ENCODE measurements around the gene FAM180B.
"Not testable (repeated sequence)": the region's sequence is repeated elsewhere in the genome, so short reads cannot be mapped to it uniquely, and the experiment has no call there.

Gene FAM180B

DNA sequence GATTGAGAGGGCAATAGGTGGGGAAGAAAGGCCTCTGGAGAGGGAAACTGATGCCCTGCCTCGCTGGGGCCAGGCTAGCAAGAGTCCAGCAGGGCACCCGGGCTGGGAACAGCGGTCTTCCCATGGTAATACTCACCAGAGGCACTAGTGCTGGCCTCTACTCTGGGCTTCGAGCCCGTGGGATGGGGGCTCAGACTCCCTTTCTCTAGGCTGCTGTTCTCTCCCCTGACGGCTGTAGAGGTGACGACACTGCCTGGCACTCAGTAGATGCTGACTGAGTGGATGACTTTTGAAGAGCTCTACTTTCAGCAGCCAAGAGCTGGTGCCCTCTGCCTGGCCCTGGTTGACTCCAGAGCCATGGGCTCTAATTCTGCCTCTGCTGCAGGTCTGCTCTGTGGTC is 8.6 kb downstream of the FAM180B start:
- peak; percentile 26 for DNase-seq (ENCODE audit: low spot score)

DNA sequence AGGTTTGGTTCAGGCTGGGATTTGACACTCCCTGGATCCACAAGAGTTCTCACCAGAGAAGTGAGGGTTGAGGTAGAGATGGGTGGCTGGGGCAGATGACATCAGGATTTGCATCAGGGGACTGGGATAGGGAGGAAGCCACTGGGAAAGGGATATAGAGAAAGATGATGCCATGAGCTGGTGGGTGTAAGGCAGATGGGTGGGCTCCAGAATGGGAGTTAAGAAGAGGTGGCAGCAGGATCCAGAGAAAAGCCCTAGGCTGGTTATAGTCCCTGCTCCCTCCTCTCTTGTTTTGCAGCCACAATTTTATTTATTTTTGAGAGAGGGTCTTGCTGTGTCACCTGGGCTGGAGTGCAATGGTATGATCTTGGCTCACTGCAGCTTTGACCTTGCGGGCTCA is 9.5 kb downstream of the FAM180B start:
- DNase-seq (ENCODE audit: low spot score): no peak

DNA sequence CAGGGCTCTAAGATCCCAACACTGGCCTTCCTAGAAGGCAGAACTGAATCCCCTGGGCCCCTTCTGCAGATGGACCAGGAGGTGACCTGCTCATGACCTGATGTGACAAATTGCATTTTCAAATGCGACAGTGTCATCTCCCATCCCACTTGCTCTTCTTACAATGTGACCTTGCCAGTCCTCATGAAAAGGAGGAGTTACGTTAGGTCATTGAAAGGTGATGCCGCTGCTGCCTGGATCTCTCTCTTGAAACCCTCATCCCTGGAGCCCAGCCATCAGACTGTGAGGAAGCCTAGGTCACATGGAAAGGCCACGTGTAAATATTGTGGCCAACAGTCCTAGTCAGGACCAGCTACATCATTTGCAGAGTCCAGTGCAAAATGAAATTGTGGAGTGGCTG is 13.4 kb downstream of the FAM180B start:
- no peak for DNase-seq (ENCODE audit: low spot score)

DNA sequence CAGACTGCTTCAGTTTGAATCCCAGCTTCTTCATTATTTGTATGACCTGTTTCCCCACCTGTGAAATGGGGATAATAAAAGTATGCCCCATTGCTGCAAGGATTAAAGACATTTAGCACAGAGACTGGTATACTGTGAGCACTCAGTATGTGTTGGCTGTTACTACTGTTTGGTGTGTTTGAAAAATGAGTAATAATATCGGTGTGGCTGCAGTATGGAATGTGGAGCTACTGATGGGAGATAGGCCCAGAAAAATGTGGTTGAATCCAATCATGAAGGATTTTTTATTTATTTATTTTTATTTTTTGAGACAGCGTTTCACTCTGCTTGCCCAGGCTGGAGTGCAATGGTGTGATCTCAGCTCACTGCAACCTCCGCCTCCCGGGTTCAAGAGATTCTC is 16.8 kb downstream of the FAM180B start:
- no peak for DNase-seq (ENCODE audit: low spot score)

DNA sequence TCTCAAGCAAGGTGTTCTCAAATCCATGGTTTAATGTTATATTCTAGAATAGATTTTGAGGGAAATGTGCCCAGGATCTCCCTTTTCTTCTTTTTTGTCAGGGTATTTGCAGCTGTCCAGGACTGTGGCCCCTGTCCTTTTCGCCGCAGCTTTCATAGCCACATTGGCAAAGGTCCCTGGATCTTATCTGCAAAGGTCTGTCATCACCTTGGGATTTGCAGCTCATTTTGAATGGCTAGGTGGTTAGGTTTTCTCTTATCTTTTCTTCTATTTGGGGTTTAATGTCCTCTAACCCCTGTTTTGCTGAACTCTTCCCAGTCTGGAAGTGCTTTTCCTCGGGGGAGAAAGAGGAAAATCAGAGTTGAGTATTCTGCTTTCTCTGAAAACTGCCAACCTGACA is 19.4 kb downstream of the FAM180B start:
- no peak for DNase-seq (ENCODE audit: low spot score)

DNA sequence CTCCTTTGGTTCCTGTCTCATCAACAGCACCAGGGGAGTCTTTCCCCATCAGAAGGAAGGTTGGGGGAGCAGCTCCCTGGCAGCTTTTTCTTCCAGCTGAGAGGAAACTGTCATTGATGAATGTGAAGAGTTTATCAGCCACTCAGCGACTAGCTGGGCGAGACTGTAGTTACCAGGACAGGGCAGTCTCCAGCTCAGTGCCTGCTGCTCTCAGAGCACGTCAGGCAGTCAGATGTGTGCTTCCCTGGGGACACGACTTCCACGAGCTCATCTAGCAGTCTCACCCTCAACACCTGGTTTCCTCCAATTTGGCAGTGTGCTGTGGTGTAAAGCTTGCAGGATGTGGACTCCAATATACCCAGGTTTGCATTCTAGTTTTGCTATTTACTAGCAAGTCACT is 20.3 kb downstream of the FAM180B start:
- DNase-seq (ENCODE audit: low spot score): peak; percentile 37

DNA sequence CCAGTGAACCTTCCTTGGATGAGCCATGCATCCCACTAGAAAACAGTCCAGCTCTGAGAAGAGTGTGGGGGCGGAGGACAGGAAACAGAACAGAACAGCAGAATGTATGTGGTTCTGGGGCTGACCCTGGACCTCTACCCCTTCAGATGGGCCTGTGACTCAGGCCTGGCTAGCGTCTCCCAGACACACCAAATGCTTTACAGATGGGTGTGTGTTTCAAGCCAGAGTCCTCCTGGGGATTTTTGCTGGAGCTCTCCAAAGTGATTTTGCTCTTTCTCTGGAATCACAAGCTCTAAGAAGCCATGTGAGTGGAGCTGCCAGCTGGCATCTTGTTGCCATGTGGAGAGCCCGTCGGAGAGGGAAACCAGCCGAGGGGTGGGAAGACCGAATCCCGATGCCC is 20.9 kb downstream of the FAM180B start:
- no peak for DNase-seq (ENCODE audit: low spot score)

DNA sequence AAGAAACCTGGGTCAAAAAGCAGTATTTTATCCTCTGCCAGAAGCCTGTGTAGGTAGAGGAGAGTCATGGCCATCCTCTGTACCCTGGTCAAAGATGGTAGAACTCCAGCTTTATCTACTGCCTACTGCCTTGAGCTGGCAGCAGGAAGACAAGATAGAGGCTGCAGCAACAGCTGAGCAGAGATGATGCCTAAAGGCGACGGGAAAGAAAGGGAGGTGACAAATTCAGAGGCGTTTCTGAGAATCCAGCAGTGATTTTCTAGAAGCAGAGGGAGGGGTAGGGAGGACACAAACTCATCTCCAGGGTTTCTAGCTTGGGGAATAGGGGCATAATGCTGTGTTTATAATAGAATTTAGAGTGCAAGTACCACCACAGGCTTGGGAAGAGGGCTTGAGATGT is 23.2 kb downstream of the FAM180B start:
- DNase-seq (ENCODE audit: low spot score): no peak

DNA sequence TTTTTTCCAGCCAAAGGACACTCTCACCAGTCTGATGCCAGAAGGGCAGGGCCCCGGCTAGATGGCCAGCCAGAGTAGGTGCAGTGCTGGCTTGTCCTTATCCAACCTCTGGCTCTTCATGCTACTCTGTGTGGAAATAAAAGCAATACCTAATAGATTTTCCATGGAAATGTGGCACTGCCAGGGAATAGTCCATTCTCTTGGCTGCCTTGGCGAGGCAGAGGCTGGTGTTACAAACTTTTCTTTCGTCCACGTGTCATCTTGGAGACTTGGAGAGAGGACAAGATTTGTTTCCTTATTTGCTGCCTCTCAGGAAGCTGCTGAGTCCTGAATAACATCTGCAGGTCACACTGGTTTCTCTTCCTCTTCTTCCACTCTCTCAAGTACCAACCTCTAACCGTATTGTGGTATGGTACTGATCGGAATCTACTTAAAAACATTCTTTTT is 24.9 kb downstream of the FAM180B start:
- DNase-seq (ENCODE audit: low spot score): peak; percentile 75

DNA sequence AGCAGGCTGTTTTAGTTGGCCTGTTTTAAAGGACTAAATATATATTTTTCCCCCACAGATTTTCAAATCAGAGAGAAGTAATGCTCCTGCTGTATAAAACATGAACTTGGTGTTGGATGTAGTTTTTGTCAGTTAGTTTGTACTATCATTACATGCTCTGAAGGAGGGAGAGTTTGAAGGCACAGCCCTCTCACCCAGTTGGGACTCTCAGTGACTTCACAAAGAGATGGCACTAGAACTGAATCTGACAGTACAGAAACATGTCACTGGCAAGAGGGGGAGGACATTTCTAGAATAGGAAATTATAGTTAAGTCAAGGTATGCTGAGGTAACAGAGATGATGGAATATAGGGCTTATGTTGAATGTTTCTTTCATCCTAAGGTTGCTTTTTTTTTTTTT is 28.8 kb downstream of the FAM180B start:
- no peak for DNase-seq (ENCODE audit: low spot score)

DNA sequence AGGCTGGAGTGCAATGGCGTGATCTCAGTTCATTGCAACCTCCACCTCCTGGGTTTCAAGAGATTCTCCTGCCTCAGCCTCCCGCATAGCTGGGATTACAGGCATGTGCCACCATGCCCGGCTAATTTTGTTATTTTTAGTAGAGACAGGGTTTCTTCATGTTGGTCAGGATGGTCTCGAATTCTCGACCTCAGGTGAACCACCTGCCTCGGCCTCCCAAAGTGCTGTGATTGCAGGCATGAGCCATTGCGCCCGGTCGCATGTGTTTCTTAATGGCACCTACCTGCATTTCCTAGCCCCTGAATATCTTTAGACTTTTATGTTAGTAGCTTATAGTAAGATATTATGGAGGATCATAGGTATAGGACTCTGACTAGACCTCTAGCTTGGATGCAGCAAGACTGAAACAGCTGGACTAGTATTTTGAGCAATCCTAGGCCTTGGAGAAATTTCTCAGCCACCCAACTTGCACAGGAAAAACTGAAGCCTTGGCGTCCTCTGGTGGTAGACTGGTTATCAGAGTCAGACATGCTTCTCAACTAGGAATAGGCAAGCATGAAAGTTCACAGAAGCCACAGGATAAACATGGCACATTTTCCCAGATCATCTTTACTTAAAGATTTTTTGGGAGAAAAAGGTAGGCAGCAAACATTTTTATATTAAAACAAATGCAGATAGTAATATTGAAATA is 30.4 kb downstream of the FAM180B start:
- DNase-seq (ENCODE audit: low spot score): peak; percentile 51

DNA sequence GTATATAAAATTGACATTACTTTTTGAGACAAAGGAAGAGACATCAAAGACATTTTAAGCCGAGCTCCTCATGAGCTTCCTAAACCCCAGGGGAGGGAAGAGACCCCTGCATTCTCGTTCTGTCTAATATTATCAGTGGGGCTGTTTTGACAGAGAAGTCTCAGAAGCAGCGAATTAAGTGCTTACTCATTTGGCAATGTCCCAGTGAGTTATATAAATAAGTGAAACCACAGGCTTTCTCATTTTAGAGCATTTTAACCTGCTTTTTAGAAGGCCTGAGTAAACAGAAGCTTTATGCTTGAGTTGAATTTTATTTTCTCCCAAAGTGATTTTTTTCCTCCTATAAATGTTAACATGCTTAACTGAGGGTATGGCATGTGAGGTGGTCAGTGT is 30.9 kb downstream of the FAM180B start:
- DNase-seq (ENCODE audit: low spot score): no peak

DNA sequence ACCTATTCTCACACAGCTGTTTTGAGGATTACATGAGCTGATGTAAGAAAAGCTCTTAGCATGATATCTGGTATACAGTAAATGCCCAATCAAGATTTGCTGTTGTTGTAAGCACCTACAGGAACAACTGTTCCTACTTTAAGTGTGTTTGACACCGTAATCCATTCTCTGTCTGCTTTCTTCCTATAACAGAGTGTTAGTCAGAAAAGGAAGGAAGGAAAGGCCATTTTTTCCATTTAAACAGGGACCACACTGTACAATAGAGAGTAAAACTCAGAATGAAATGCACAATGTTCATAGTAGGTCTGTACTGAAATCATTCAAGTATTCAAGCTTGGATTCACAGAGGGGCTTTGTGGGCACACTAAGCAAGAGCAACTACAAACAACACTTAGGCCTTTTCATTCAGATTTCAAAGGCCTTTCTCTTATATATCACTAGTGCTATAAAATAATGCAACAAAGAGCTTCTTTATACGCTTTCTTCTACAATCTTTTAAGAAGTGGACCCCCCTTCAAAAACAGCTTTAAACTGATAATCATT is 34.4 kb downstream of the FAM180B start:
- DNase-seq (ENCODE audit: low spot score): no peak

DNA sequence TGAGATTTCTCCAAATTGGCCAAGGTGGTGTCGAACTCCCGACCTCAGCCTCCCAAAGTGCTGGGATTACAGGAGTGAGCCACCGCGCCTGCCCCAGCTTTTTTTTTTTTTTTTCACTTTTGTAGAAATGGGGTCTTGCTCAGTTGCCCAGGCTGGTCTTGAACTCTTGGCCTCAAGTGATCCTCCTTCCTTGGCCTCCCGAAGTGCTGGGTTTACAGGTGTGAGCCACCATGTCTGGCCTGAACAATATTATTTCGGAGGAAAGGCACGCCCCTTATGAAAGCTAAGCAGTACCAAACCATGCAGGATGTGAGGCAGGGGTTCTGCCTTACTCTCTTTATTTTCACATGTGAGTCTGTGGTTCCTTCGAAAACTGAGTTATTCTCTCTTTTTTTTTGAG is 39.8 kb downstream of the FAM180B start:
- DNase-seq (ENCODE audit: low spot score): no peak

DNA sequence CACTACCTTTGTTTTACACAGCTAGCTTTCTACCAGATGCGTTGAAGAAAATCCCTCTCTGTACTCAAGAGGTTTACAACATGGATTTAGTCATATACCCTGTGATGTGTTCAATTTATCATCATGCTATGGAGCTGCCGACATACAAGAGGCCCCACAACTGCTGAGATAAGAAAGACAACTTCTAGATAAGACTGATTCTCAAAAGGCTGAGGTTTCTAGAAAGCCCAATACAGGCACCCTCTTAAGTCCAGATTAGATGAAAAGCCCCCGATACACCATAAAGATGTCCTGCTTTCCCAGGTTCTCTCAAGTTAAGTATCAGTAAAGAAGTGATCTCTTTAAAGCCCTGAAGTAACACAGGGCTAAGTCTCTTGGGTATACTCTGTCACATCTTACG is 41.5 kb downstream of the FAM180B start:
- no peak for DNase-seq (ENCODE audit: low spot score)

DNA sequence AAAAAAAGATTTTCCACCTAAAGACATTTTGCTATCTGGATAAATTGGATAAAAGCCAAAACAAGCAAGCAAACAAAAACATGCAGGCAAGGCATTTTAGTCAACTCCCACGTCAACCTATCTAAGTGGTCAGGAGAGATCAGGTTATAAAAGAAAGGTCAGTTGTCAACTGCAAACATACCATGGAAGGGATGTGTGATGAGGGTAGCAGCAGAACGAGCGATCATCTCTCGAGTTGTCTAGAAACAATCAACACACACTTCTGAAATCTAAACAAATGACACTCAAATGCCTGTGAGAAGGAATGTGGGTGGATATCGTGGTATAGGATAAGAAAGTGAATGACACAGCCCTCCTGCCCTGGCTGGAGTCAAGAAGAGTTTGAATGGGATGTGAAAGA is 45.0 kb downstream of the FAM180B start:
- no peak for DNase-seq (ENCODE audit: low spot score)

DNA sequence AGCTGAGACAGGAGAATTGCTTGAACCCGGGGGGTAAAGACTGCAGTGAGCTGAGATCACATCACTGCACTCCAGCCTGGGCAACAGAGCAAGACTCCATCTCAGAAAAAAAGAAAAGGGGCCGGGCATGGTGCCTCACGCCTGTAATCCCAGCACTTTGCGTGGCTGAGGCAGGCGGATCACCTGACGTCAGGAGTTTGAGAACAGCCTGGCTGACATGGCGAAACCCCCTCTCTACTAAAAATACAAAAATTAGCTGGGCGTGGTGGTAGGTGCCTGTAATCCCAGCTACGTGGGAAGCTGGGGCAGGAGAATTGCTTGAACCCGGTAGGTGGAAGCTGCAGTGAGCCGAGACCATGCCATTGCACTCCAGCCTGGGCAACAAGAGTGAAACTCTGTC is 49.9 kb downstream of the FAM180B start:
- not testable (repeated sequence) for DNase-seq (ENCODE audit: low spot score)

Data from NAMALWA (cell line).